Choroid plexus epithelial cell (primary cell): ENCODE measurements around the gene KLHL11.
A peak's percentile ranks its signal among the peaks of the same experiment; 100 is the strongest.
"Not testable (repeated sequence)": the region's sequence is repeated elsewhere in the genome, so short reads cannot be mapped to it uniquely, and the experiment has no call there.

Source experiments
- DNase-seq: peaks from one replicate; pipeline ENCODE4 v3.0.0-alpha.2; 2010; ENCODE audit warnings: low read depth
- H3K4me3 ChIP-seq: 2 replicates; pipeline ENCODE4 v1.5.1; 2011; ENCODE audit warnings: low read depth, mild to moderate bottlenecking, control low read depth, low read length, moderate library complexity
- TF ChIP-seq, protein P1 (sequence below): conservative IDR thresholded peaks from 2 replicates; pipeline ENCODE4 v1.5.1; 2011; ENCODE audit warnings: low read depth, mild to moderate bottlenecking, control low read depth, inconsistent platforms, low read length, moderate library complexity

Gene KLHL11

DNA sequence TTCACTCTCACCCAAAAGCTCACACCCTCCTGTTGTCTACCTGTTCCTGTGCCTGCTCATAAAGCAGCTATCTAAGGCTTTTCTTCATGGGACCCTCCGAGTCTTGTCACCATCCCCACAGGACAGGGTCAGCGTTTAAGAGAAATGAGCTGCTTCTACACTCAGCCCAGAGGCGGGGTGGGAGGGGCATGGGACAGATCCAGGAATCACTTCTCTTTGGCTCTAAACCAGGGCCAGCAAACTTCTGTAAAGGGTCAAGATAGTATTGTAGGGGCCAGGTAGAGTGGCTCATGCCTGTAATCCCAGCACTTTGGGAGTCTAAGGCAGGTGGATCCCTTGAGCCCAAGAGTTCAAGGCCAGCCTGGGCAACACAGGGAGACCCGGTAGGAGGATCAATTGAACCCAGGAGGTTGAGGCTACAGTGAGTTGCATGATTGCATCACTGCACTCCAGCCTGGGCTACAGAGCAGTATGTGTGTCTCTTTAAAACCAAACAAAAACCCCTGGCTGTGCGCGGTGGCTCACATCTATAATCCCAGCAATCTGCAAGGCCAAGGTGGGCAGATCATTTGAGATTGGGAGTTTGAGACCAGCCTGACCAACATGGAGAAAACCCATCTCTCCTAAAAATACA lies 23.2 kb upstream of the KLHL11 start:
- TF ChIP-seq, protein P1, sequence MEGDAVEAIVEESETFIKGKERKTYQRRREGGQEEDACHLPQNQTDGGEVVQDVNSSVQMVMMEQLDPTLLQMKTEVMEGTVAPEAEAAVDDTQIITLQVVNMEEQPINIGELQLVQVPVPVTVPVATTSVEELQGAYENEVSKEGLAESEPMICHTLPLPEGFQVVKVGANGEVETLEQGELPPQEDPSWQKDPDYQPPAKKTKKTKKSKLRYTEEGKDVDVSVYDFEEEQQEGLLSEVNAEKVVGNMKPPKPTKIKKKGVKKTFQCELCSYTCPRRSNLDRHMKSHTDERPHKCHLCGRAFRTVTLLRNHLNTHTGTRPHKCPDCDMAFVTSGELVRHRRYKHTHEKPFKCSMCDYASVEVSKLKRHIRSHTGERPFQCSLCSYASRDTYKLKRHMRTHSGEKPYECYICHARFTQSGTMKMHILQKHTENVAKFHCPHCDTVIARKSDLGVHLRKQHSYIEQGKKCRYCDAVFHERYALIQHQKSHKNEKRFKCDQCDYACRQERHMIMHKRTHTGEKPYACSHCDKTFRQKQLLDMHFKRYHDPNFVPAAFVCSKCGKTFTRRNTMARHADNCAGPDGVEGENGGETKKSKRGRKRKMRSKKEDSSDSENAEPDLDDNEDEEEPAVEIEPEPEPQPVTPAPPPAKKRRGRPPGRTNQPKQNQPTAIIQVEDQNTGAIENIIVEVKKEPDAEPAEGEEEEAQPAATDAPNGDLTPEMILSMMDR, result no peak
- DNase-seq, result no peak

GRCh38 chr17:41885733-41886132 lies 20.5 kb upstream of the KLHL11 start:
- peak; percentile 27 for DNase-seq
- H3K4me3 ChIP-seq, result no peak overlapping the region
- TF ChIP-seq, protein P1, result peak; percentile 42

More for the DNA sequence above, 23.2 kb upstream of the KLHL11 start:
- no peak overlapping the region for H3K4me3 ChIP-seq

DNA sequence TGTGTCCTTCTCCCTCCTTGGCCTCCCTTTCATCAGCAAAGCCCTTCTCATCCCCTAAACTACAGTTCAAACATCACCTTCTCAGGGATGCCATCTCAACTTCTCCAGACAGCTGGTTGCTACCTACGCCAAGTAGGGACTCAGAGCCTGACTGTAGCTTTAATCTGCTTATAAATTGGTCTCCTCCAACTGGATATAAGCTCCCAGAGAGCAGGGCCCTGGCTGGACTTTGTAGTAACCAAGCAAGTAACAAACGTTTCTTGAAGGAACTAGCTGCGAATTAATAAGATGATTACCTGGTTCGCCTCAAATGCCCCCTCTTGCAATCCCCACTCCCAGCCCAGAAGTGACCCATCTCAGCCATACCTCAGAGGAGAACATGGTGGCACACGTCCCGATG lies 17.5 kb upstream of the KLHL11 start:
- H3K4me3 ChIP-seq, result no peak overlapping the region
- TF ChIP-seq, protein P1, result no peak
- no peak for DNase-seq

DNA sequence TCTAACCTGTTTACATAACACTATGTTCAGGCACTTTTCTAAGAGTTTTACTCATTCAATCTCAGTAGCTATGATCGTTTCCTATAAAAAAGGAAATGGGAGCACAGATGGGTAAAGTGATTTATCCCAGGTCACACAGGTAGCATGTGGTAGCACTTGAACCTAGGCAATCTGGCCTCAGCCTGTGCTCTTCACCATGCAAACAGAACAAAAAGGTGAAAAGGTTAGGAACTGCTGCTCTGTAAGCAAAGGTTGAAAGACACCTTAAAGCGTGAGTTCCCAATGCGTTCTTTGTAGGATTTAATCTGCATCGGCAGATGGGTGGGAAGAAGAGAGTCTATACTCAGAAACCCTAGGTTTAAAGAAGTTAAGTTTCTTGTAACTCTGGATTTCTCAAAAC lies 14.9 kb upstream of the KLHL11 start:
- no peak for DNase-seq
- no peak overlapping the region for H3K4me3 ChIP-seq
- TF ChIP-seq, protein P1, result no peak

DNA sequence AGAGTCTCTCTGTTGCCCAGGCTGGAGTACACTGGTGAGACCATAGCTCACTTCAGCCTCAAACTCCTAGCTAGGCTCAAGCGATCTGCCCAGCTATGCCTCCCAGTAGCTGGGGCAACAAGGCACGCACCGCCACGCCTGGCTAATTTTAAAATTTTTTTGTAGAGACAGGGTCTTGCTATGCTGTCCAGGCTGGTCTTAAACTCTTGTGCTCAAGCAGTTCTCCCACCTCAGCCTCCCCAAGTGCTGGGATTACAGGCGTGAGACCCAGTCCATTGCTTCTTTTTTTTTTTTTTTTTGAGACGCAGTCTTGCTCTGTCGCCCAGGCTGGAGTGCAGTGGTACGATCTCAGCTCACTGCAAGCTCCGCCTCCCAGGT lies 9.1 kb upstream of the KLHL11 start:
- not testable (repeated sequence) for H3K4me3 ChIP-seq, DNase-seq

GRCh38 chr17:41873559-41874292 lies 8.5 kb upstream of the KLHL11 start:
- no peak overlapping the region for H3K4me3 ChIP-seq
- TF ChIP-seq, protein P1, result no peak
- no peak for DNase-seq

DNA sequence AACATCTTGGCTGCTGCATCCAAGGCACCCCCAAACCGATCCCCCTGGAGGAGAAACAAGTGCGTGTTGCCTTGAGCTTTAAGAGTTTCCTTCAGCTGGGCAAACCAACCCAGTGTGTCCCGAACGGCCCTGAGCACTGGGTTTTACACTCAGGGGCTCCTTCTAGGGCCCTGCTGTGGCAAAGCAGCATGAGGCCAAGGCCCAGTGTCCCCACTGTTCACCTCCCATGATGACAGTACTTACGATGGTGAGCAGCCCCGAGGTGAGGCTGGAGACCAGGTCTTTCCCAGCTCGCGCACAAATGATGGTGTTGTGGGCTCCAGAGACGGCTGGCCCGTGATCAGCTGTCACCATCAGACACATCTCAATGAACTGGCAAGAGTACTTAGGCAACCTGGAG lies 6.6 kb upstream of the KLHL11 start:
- H3K4me3 ChIP-seq, result no peak overlapping the region

More for the DNA sequence above, 6.6 kb upstream of the KLHL11 start:
- TF ChIP-seq, protein P1, result no peak
- DNase-seq, result no peak
